Activated CD8-positive, alpha-beta T cell treated with anti-CD3 and anti-CD28 coated beads for 36 hours (primary cell): Measurements from ENCODE around the gene MRM1. TPM values are rescaled to one million over a fixed set of nuclear protein-coding genes. Genes with fewer than 3 reads are reported as not detected.

Source experiments
- ATAC-seq: fragments of 200-7000 bp; cut with Tn5 transposase; one replicate; pipeline ENCODE4 v1.10.0; 2021; ENCODE audit warnings: mild to moderate bottlenecking, moderate library complexity
- CTCF ChIA-PET: fragments of 350-600 bp; sonication (Branson Sonifier 250); formaldehyde crosslinking; loops from one replicate; lab custom pipeline; 2021; ENCODE audit warnings: antibody characterized with exemption; lab: Charles Lee
- POLR2A ChIA-PET: fragments of 350-600 bp; sonication (Branson Sonifier 250); formaldehyde crosslinking; loops from one replicate; lab custom pipeline; 2021; ENCODE audit warnings: antibody characterized with exemption; lab: Charles Lee
- DNase-seq: peaks from one replicate; pipeline ENCODE4 v3.0.0-alpha.2; 2020
- H3K27ac Mint-ChIP-seq: one replicate; pipeline ENCODE4 v1.8.0; 2021; ENCODE audit warnings: mild to moderate bottlenecking, mixed read lengths
- H3K27me3 Mint-ChIP-seq: one replicate; pipeline ENCODE4 v1.8.0; 2021; ENCODE audit warnings: mixed read lengths
- H3K36me3 Mint-ChIP-seq: one replicate; pipeline ENCODE4 v1.8.0; 2021; ENCODE audit warnings: low read depth, mixed read lengths
- H3K4me1 Mint-ChIP-seq: one replicate; pipeline ENCODE4 v1.8.0; 2021; ENCODE audit warnings: low read depth, mixed read lengths
- H3K4me3 Mint-ChIP-seq: one replicate; pipeline ENCODE4 v1.8.0; 2021; ENCODE audit warnings: mild to moderate bottlenecking, moderate library complexity, mixed read lengths
- H3K9me3 Mint-ChIP-seq: one replicate; pipeline ENCODE4 v1.8.0; 2021; ENCODE audit warnings: mixed read lengths
- intact Hi-C: fragments of 100-400 bp; cut with micrococcal nuclease; formaldehyde crosslinking; loops from one replicate; pipeline ENCODE4 v1.10.0; 2022
- total RNA-seq, 2 experiments: library from RNA; stranded (reverse); gene quantifications; one replicate each; pipeline ENCODE4 v1.2.3, GENCODE V29; 2021
- TF ChIP-seq, protein P1 (sequence below): fragments of 200-600 bp; IDR thresholded peaks from one replicate; pipeline ENCODE4 v1.8.0; 2022; ENCODE audit warnings: antibody characterized with exemption, mild to moderate bottlenecking

MRM1 gene
- total RNA-seq, 2 experiments from 2014 or later = 24.5 to 27.4 TPM

DNA sequence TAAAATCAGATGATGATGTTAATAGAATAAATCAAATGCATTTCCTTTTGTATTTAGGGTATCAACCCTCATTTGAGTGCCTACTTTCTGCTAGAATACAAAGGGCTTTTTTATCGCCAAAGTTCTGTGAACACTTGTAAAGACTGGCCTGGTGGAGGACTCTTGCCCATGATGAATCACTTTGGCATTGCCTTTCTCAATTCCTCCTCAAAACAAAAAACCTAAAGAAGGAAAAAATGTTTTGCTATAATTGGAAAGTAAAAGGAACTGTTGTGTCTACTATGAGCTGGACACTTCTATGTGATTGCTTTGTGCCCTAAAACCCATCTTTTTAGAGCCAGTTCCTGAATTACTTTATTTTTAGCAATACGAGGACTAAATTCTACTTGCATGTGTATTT is 22.7 kb upstream of the MRM1 start:
- CTCF ChIA-PET = no interaction called here

DNA sequence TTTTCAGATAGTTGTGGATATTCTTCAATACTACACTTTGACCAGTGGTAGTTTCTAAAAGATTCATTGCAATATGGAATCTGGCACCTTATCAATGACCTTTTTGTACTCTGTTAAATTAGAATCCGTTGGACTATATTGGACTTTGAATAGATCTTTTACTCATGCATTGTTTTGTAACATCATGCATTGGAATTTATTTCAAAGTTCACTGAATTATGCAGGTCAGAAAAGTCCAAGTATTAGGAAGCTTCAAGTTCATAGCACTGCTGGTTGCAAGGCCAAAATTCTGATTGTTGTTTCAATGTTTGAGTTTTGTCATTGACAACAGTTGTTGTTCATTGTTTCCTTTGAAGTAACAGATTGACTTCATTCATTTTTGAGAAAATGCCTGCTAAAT is 17.6 kb upstream of the MRM1 start:
- no peaks in the 10 kb centered on the region for H3K27me3 Mint-ChIP-seq
- H3K9me3 Mint-ChIP-seq = no peaks in the 10 kb centered on the region
- ChIA-PET POLR2A (interaction anchor here (0.6 to 1.2 kb wide), 2 partner anchors 11 to 16 kb away, joined by 3 read pairs; no protein-coding TSS in a partner anchor), CTCF (interaction anchor here (1.0 to 1.4 kb wide), 2 partner anchors 18 to 32 kb away, joined by 3 to 5 read pairs; partner anchors contain the start of gene MRM1)
- no peak overlapping the region for H3K27ac Mint-ChIP-seq
- no peak overlapping the region for H3K4me3 Mint-ChIP-seq
- intact Hi-C loops = no loop called here
- no peaks in the 10 kb centered on the region for H3K4me1 Mint-ChIP-seq
- H3K36me3 Mint-ChIP-seq = peaks cover 37% of the 10 kb centered on the region
- TF ChIP-seq, protein P1, sequence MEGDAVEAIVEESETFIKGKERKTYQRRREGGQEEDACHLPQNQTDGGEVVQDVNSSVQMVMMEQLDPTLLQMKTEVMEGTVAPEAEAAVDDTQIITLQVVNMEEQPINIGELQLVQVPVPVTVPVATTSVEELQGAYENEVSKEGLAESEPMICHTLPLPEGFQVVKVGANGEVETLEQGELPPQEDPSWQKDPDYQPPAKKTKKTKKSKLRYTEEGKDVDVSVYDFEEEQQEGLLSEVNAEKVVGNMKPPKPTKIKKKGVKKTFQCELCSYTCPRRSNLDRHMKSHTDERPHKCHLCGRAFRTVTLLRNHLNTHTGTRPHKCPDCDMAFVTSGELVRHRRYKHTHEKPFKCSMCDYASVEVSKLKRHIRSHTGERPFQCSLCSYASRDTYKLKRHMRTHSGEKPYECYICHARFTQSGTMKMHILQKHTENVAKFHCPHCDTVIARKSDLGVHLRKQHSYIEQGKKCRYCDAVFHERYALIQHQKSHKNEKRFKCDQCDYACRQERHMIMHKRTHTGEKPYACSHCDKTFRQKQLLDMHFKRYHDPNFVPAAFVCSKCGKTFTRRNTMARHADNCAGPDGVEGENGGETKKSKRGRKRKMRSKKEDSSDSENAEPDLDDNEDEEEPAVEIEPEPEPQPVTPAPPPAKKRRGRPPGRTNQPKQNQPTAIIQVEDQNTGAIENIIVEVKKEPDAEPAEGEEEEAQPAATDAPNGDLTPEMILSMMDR = no peak
- DNase-seq = no peak
- no peak for ATAC-seq

More for the DNA sequence above, 22.7 kb upstream of the MRM1 start:
- H3K36me3 Mint-ChIP-seq = peaks cover 36% of the 10 kb centered on the region
- POLR2A ChIA-PET = interaction anchor here (1.2 to 1.3 kb wide), 4 partner anchors 9 to 22 kb away, joined by 3 to 4 read pairs (median 4); partner anchors contain the start of gene MRM1
- H3K27ac Mint-ChIP-seq = no peak overlapping the region
- no peaks in the 10 kb centered on the region for H3K27me3 Mint-ChIP-seq
- TF ChIP-seq, protein P1 = no peak
- no peak for DNase-seq
- H3K9me3 Mint-ChIP-seq = no peaks in the 10 kb centered on the region
- no peak for ATAC-seq
- peaks cover 3% of the 10 kb centered on the region for H3K4me1 Mint-ChIP-seq
- H3K4me3 Mint-ChIP-seq = no peak overlapping the region
- intact Hi-C loops = no loop called here

DNA sequence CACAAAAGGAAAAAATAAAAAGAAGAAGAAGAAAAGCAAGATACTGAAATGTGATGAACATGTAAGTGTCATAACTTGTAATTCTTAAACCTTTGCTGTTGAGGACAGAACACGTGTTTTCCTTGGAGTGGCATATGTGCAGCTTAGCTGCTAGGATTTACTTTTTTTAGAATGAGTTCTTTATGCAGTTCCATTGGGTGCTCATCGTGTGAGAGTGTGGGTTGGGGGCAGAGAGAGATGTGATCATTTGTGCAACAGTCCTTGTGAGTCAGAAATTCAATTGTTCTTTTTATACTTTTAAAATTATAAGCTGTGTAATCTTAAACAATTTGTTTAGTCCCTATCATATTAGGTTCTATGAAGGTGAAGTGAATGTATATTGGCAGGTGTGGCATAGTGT is 15.2 kb upstream of the MRM1 start:
- no peak for DNase-seq
- peaks cover 28% of the 10 kb centered on the region for H3K36me3 Mint-ChIP-seq
- intact Hi-C loops = no loop called here
- ChIA-PET POLR2A (interaction anchor here (1.1 to 1.6 kb wide), 2 partner anchors 13 to 41 kb away, joined by 3 to 4 read pairs; no protein-coding TSS in a partner anchor), CTCF (interaction anchor here (2.7 kb wide), 1 partner anchor 17 kb away, joined by 16 read pairs; no protein-coding TSS in a partner anchor)
- H3K4me3 Mint-ChIP-seq = no peak overlapping the region
- H3K27ac Mint-ChIP-seq = no peak overlapping the region
- ATAC-seq = no peak
- TF ChIP-seq, protein P1 = no peak
- no peaks in the 10 kb centered on the region for H3K27me3 Mint-ChIP-seq
- H3K9me3 Mint-ChIP-seq = no peaks in the 10 kb centered on the region
- H3K4me1 Mint-ChIP-seq = peaks cover 15% of the 10 kb centered on the region

DNA sequence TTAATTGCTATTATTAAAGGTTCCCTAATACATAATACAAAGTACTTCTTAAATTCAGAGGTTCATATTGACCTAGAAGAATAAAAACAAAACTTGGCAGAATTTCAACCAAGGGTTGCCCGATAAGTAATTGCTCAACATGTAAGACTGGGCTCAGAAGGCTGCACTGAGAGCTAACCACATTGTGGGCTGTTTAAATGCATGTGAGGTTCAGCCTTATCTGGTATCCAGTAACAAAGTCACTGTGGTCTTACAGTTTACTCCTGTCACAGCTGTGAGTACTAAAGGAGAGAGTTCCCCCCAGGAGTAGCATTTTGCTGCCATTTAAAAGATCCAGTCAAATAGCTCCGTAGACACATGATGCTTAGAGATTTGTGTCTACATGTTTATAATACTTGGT is 11.3 kb upstream of the MRM1 start:
- H3K4me3 Mint-ChIP-seq = no peak overlapping the region
- POLR2A ChIA-PET = interaction anchor here (1.3 to 1.6 kb wide), 2 partner anchors 8 to 12 kb away, joined by 3 read pairs; no protein-coding TSS in a partner anchor
- ATAC-seq = no peak
- H3K27ac Mint-ChIP-seq = peak overlapping the region; percentile 40
- CTCF ChIA-PET = interaction anchor here (1.5 to 5.1 kb wide), 2 partner anchors 9 to 12 kb away, joined by 4 to 45 read pairs; partner anchors contain the start of gene MRM1
- H3K36me3 Mint-ChIP-seq = peaks cover 24% of the 10 kb centered on the region
- peaks cover 30% of the 10 kb centered on the region for H3K4me1 Mint-ChIP-seq
- peak; percentile 19 for DNase-seq
- intact Hi-C loops = no loop called here
- no peaks in the 10 kb centered on the region for H3K27me3 Mint-ChIP-seq
- TF ChIP-seq, protein P1 = no peak
- no peaks in the 10 kb centered on the region for H3K9me3 Mint-ChIP-seq
